A549 (cell line): ENCODE results near the gene HS3ST6. TPM values are rescaled to one million over a fixed set of nuclear protein-coding genes. Genes with fewer than 3 reads are reported as not detected.

Source experiments
- ATAC-seq, 2 experiments: fragments of 200-7000 bp in 1 of 2; fragments of >200 bp in 1 of 2; cut with Nextera tagmentation in 1 of 2; cut with Tn5 transposase in 1 of 2; 3 replicates each; pipeline versions ENCODE4 v1.8.0 to v1.9.1; 2018 to 2020; ENCODE audit warnings: mild to moderate bottlenecking in 1 of 2, moderate library complexity in 1 of 2
- CTCF ChIA-PET: fragments of 300-600 bp; sonication (Branson Sonifier 250); formaldehyde crosslinking; extraction: SDS; loops from one replicate; lab custom pipeline; 2021; ENCODE audit warnings: antibody characterized with exemption, inconsistent platforms; lab: Yijun Ruan, JAX
- POLR2A ChIA-PET: fragments of 350-600 bp; formaldehyde crosslinking; extraction: SDS; loops from one replicate; lab custom pipeline; 2021; ENCODE audit warnings: antibody characterized with exemption, inconsistent platforms; lab: Yijun Ruan, JAX
- DNase-seq, 2 experiments: peaks; one replicate each; pipeline versions ENCODE4 v3.0.0 to v3.0.0-alpha.2; 2011 to 2016; ENCODE audit warnings: low read depth in 1 of 2, low spot score in 1 of 2
- FAIRE-seq: peaks from 2 replicates; lab custom pipeline; 2011; peaks lifted over from hg19 to GRCh38; lab: Jason Lieb, UNC
- H3K27ac ChIP-seq, 2 experiments: fragments of >200 bp; sonication (Bioruptor Twin); formaldehyde crosslinking; 3 replicates each; pipeline ENCODE4 v1.5.1; 2016 to 2017
- H3K4me1 ChIP-seq: fragments of >200 bp; sonication (Bioruptor Twin); formaldehyde crosslinking; 3 replicates; pipeline ENCODE4 v1.6.1; 2016
- H3K4me2 ChIP-seq: fragments of >200 bp; sonication (Bioruptor Twin); formaldehyde crosslinking; 3 replicates; pipeline ENCODE4 v1.6.1; 2016
- H3K4me3 ChIP-seq: fragments of >200 bp; sonication (Bioruptor Twin); formaldehyde crosslinking; 3 replicates; pipeline ENCODE4 v1.5.1; 2016
- H3K9me3 ChIP-seq: fragments of >200 bp; sonication (Bioruptor Twin); formaldehyde crosslinking; 3 replicates; pipeline ENCODE4 v1.6.1; 2016
- BHLHE40 ChIP-seq: IDR thresholded peaks from 2 replicates; pipeline ENCODE4 v1.6.1; 2012; ENCODE audit warnings: low read depth, low read length, inconsistent platforms
- CBX2 ChIP-seq: fragments of 200-600 bp; sonication (generic); IDR thresholded peaks from 2 replicates; pipeline ENCODE4 v1.6.1; 2016; ENCODE audit warnings: low read depth, mild to moderate bottlenecking, borderline replicate concordance
- EHMT2 ChIP-seq: fragments of 200-600 bp; sonication (generic); IDR thresholded peaks from 2 replicates; pipeline ENCODE4 v1.6.1; 2016; ENCODE audit warnings: antibody characterized with exemption, low read depth, mild to moderate bottlenecking, moderate library complexity
- FOSB ChIP-seq: fragments of 250-450 bp; sonication (Bioruptor Pico); IDR thresholded peaks from 2 replicates; pipeline ENCODE4 v1.5.0; 2020; ENCODE audit warnings: mild to moderate bottlenecking, moderate library complexity
- FOSL2 ChIP-seq, 2 experiments: fragments of 450-650 bp in 1 of 2; fragments of >200 bp in 1 of 2; sonication (Bioruptor Twin) in 1 of 2; formaldehyde crosslinking; IDR thresholded peaks; 2 replicates each; pipeline versions ENCODE4 v1.5.0 to v1.6.1; 2016 to 2020; ENCODE audit warnings: mild to moderate bottlenecking in 1 of 2, moderate library complexity in 1 of 2
- FOXS1 ChIP-seq: fragments of 250-450 bp; sonication (Bioruptor Pico); IDR thresholded peaks from 2 replicates; pipeline ENCODE4 v1.5.0; 2020; ENCODE audit warnings: mild to moderate bottlenecking, moderate library complexity
- GATA3 ChIP-seq: IDR thresholded peaks from 2 replicates; pipeline ENCODE4 v1.6.1; 2012; ENCODE audit warnings: borderline replicate concordance
- HOXA7 ChIP-seq: fragments of 250-450 bp; sonication (Bioruptor Pico); IDR thresholded peaks from 2 replicates; pipeline ENCODE4 v1.5.0; 2020; ENCODE audit warnings: mild to moderate bottlenecking, moderate library complexity
- HOXB13 ChIP-seq: fragments of 250-450 bp; sonication (Bioruptor Pico); IDR thresholded peaks from 2 replicates; pipeline ENCODE4 v1.5.0; 2020; ENCODE audit warnings: low read depth, mild to moderate bottlenecking, moderate library complexity
- HOXB5 ChIP-seq: fragments of 250-450 bp; sonication (Bioruptor Pico); IDR thresholded peaks from 2 replicates; pipeline ENCODE4 v1.5.0; 2020; ENCODE audit warnings: mild to moderate bottlenecking, moderate library complexity
- MAFK ChIP-seq: fragments of 450-650 bp; IDR thresholded peaks from 2 replicates; pipeline ENCODE4 v1.6.1; 2014; ENCODE audit not compliant: partially characterized antibody
- NR3C1 ChIP-seq: fragments of >200 bp; sonication (Bioruptor Twin); formaldehyde crosslinking; IDR thresholded peaks from 3 replicates; pipeline ENCODE4 v1.6.1; 2017
- PHF8 ChIP-seq: fragments of 200-600 bp; sonication (generic); IDR thresholded peaks from 2 replicates; pipeline ENCODE4 v1.6.1; 2016; ENCODE audit warnings: low read depth, mild to moderate bottlenecking, antibody characterized with exemption, moderate library complexity, borderline replicate concordance
- RAD21 ChIP-seq, 2 experiments: fragments of >200 bp in 1 of 2; sonication (Bioruptor Twin) in 1 of 2; formaldehyde crosslinking in 1 of 2; IDR thresholded peaks in 1 of 2; conservative IDR thresholded peaks in 1 of 2; 2 replicates in 1 of 2; 3 replicates in 1 of 2; pipeline ENCODE4 v1.6.1; 2012 to 2018; ENCODE audit warnings: inconsistent platforms in 1 of 2
- REST ChIP-seq: fragments of 200-600 bp; sonication (generic); IDR thresholded peaks from 2 replicates; pipeline ENCODE4 v1.6.1; 2016; ENCODE audit warnings: antibody characterized with exemption, mild to moderate bottlenecking, moderate library complexity
- RFX5 ChIP-seq: fragments of 450-650 bp; IDR thresholded peaks from 2 replicates; pipeline ENCODE4 v1.7.1; 2014; ENCODE audit warnings: antibody characterized with exemption, mild to moderate bottlenecking, moderate library complexity
- TFCP2L1 ChIP-seq: fragments of 250-450 bp; sonication (Bioruptor Pico); IDR thresholded peaks from 2 replicates; pipeline ENCODE4 v1.5.0; 2021; ENCODE audit warnings: mild to moderate bottlenecking
- ZFP36 ChIP-seq: fragments of 450-650 bp; IDR thresholded peaks from 2 replicates; pipeline ENCODE4 v1.6.1; 2014; ENCODE audit warnings: borderline replicate concordance; ENCODE audit not compliant: partially characterized antibody
- ZNF302 ChIP-seq: fragments of 250-450 bp; sonication (Bioruptor Pico); IDR thresholded peaks from 2 replicates; pipeline ENCODE4 v1.9.0; 2021; ENCODE audit warnings: inconsistent platforms, mild to moderate bottlenecking, moderate library complexity
- ZSCAN20 ChIP-seq: fragments of 250-450 bp; sonication (Bioruptor Pico); IDR thresholded peaks from 2 replicates; pipeline ENCODE4 v1.8.0; 2022; ENCODE audit warnings: mild to moderate bottlenecking, moderate library complexity
- WGBS: methylation state at CpG from one replicate; pipeline ENCODE4 v1.1.6; 2017; ENCODE audit errors: missing lambda C conversion rate; 5-methylcytosine and 5-hydroxymethylcytosine counted together
- polyA plus RNA-seq, 4 experiments: library from polyadenylated mRNA; depleted of rRNA in 3 of 4; stranded (reverse); fragments of >200 nt; fragmentation: RNase III in 1 of 4; extraction: RNeasy Plus Mini Kit Qiagen cat#74134 plus additional on column Dnase treatment in 1 of 4; gene quantifications; 2 replicates in 3 of 4; 3 replicates in 1 of 4; pipeline ENCODE4 v1.2.3, GENCODE V29; 2011 to 2017
- TF ChIP-seq, protein P1 (sequence below): IDR thresholded peaks from 2 replicates; pipeline ENCODE4 v1.6.1; 2012; ENCODE audit warnings: low read depth, borderline replicate concordance
- TF ChIP-seq, protein P2 (sequence below): fragments of 150-350 bp; IDR thresholded peaks from 2 replicates; pipeline ENCODE4 v1.6.1; 2014; ENCODE audit warnings: low read depth, mild to moderate bottlenecking, low read length
- TF ChIP-seq, protein P3 (sequence below): fragments of 250-450 bp; sonication (Bioruptor Pico); IDR thresholded peaks from 2 replicates; pipeline ENCODE4 v1.5.0; 2021; ENCODE audit warnings: mild to moderate bottlenecking, moderate library complexity, borderline replicate concordance
- TF ChIP-seq, protein P4 (sequence below): IDR thresholded peaks from 2 replicates; pipeline ENCODE4 v1.6.1; 2012
- TF ChIP-seq, protein P5 (sequence below): fragments of 450-650 bp; IDR thresholded peaks from 2 replicates; pipeline ENCODE4 v1.6.1; 2014; ENCODE audit warnings: antibody characterized with exemption

HS3ST6 gene
- polyA plus RNA-seq, 2 of the 4 experiments (the other 2 are of a cell fraction) = 1.5 to 2.0 TPM

GRCh38 chr16:1877804-1878203 lies 40.4 kb downstream of the HS3ST6 start:
- POLR2A ChIA-PET = no interaction called here
- H3K4me1 ChIP-seq = peaks cover 14% of the 10 kb centered on the region; the same call in 2 of the 3 replicates
- no peak for FAIRE-seq
- H3K4me3 ChIP-seq = no peak overlapping the region
- no peak; a peak in 2 of 6 replicates for ATAC-seq
- CTCF ChIA-PET = interaction anchor here (1.3 to 25.7 kb wide), 2 partner anchors 14 to 54 kb away, joined by 4 to 396 read pairs; no protein-coding TSS in a partner anchor
- TF ChIP-seq CBX2 = no peak
- TF ChIP-seq PHF8 = no peak
- no peak for TF ChIP-seq NR3C1
- no peak for TF ChIP-seq FOSL2 (IDR thresholded peaks at IDR 0.05)
- no peak for TF ChIP-seq FOSL2 (CRISPR knock-in tag; IDR thresholded peaks at IDR 0.05)
- no peak for TF ChIP-seq ZSCAN20 (CRISPR knock-in tag)
- TF ChIP-seq, protein P1, sequence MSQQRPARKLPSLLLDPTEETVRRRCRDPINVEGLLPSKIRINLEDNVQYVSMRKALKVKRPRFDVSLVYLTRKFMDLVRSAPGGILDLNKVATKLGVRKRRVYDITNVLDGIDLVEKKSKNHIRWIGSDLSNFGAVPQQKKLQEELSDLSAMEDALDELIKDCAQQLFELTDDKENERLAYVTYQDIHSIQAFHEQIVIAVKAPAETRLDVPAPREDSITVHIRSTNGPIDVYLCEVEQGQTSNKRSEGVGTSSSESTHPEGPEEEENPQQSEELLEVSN = no peak
- TF ChIP-seq BHLHE40 = no peak
- no peak for TF ChIP-seq HOXA7 (CRISPR knock-in tag)
- no peak for TF ChIP-seq HOXB5 (CRISPR knock-in tag)
- TF ChIP-seq MAFK = no peak
- TF ChIP-seq, all 56 proteins: peak for 0
- Histone ChIP-seq H3K27ac (peak overlapping the region in 1 of 2 experiments; percentile 47; a peak in 1 of 6 replicates), H3K4me2 (0 out of 3 replicates have a peak overlapping the region, but pooled peaks have one; percentile 22), H3K9me3 (no peaks in the 10 kb centered on the region)
- no peak for DNase-seq
- WGBS = 45% methylated on average over 11 of the region's 11 CpGs

GRCh38 chr16:1877089-1877488 lies 41.1 kb downstream of the HS3ST6 start:
- Histone ChIP-seq H3K4me3 (no peak overlapping the region), H3K27ac (no peak overlapping the region), H3K4me1 (peaks cover 17% of the 10 kb centered on the region; the same call in 2 of the 3 replicates), H3K9me3 (no peaks in the 10 kb centered on the region), H3K4me2 (no peak overlapping the region)
- TF ChIP-seq, protein P2, sequence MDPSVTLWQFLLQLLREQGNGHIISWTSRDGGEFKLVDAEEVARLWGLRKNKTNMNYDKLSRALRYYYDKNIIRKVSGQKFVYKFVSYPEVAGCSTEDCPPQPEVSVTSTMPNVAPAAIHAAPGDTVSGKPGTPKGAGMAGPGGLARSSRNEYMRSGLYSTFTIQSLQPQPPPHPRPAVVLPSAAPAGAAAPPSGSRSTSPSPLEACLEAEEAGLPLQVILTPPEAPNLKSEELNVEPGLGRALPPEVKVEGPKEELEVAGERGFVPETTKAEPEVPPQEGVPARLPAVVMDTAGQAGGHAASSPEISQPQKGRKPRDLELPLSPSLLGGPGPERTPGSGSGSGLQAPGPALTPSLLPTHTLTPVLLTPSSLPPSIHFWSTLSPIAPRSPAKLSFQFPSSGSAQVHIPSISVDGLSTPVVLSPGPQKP = no peak
- TF ChIP-seq GATA3 (no peak), ZNF302 (no peak), REST (no peak), FOXS1 (no peak), FOSB (CRISPR knock-in tag) (no peak), ZFP36 (no peak)
- POLR2A ChIA-PET = interaction anchor here (0.6 to 1.3 kb wide), 3 partner anchors 52 to 299 kb away, joined by 3 read pairs; no protein-coding TSS in a partner anchor
- WGBS = 64% methylated on average over 6 of the region's 6 CpGs
- FAIRE-seq = no peak
- no peak for DNase-seq
- CTCF ChIA-PET = interaction anchor here (1.3 to 25.7 kb wide), 2 partner anchors 13 to 54 kb away, joined by 4 to 396 read pairs; no protein-coding TSS in a partner anchor
- no peak for ATAC-seq

GRCh38 chr16:1876468-1876867 lies 41.7 kb downstream of the HS3ST6 start:
- H3K9me3 ChIP-seq = no peaks in the 10 kb centered on the region
- H3K27ac ChIP-seq = no peak overlapping the region
- ATAC-seq = no peak
- FAIRE-seq = no peak
- H3K4me2 ChIP-seq = no peak overlapping the region
- ChIA-PET POLR2A (interaction anchor here (0.6 to 1.3 kb wide), 3 partner anchors 52 to 300 kb away, joined by 3 read pairs; no protein-coding TSS in a partner anchor), CTCF (interaction anchor here (0.8 to 25.7 kb wide), 4 partner anchors 8 to 55 kb away, joined by 3 to 396 read pairs (median 7); no protein-coding TSS in a partner anchor)
- DNase-seq = no peak
- H3K4me3 ChIP-seq = no peak overlapping the region
- WGBS = 85% methylated on average over 7 of the region's 7 CpGs
- peaks cover 19% of the 10 kb centered on the region for H3K4me1 ChIP-seq
- no peak for TF ChIP-seq HOXB13
- TF ChIP-seq EHMT2 = no peak
- TF ChIP-seq, protein P3, sequence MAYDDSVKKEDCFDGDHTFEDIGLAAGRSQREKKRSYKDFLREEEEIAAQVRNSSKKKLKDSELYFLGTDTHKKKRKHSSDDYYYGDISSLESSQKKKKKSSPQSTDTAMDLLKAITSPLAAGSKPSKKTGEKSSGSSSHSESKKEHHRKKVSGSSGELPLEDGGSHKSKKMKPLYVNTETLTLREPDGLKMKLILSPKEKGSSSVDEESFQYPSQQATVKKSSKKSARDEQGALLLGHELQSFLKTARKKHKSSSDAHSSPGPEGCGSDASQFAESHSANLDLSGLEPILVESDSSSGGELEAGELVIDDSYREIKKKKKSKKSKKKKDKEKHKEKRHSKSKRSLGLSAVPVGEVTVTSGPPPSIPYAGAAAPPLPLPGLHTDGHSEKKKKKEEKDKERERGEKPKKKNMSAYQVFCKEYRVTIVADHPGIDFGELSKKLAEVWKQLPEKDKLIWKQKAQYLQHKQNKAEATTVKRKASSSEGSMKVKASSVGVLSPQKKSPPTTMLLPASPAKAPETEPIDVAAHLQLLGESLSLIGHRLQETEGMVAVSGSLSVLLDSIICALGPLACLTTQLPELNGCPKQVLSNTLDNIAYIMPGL = no peak
- no peak for TF ChIP-seq RFX5
- TF ChIP-seq, protein P4, sequence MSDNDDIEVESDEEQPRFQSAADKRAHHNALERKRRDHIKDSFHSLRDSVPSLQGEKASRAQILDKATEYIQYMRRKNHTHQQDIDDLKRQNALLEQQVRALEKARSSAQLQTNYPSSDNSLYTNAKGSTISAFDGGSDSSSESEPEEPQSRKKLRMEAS = no peak
- TF ChIP-seq RAD21 (conservative IDR thresholded peaks at IDR 0.05 in 1 of 2, IDR thresholded peaks at IDR 0.05 in 1 of 2) = no peak
- TF ChIP-seq, protein P5, sequence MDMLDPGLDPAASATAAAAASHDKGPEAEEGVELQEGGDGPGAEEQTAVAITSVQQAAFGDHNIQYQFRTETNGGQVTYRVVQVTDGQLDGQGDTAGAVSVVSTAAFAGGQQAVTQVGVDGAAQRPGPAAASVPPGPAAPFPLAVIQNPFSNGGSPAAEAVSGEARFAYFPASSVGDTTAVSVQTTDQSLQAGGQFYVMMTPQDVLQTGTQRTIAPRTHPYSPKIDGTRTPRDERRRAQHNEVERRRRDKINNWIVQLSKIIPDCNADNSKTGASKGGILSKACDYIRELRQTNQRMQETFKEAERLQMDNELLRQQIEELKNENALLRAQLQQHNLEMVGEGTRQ = no peak
- TF ChIP-seq PHF8 = no peak
- no peak for TF ChIP-seq TFCP2L1 (CRISPR knock-in tag)
